ENCODE measurements around the gene PNMA8A. TPM values are rescaled to one million over a fixed set of nuclear protein-coding genes. Genes with fewer than 3 reads are reported as not detected.

Gene PNMA8A
- total RNA-seq, 1 experiment from 2014 or later, result not detected

DNA sequence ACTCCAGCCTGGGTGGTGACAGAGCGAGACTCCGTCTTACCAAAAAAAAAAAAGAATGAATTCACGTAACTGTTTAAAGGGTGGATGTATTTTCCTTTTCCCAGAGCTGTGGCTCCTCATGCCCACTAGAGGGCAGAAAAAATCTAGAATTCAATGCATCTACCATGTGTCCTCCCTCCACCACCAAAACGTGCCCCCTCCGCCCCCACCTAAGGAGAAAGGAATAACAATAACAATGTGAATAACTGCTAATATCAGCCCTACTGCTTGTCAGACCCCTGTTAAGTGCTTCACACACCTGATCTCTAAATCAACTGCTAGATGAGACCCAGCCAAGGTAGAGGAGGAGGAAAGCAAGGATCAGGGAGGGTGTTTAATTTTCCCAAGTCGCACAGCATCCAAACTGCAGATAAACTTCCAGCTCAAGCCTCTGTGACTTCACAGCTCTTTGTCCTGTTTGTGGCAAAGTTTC, 44.6 kb upstream of the PNMA8A start:
- H3K27ac ChIP-seq (ENCODE audit: low read depth, low read length), result no peak overlapping the region
- no peaks in the 10 kb centered on the region for H3K9me2 ChIP-seq (ENCODE audit: insufficient read depth)
- TF ChIP-seq EGR1 (IDR thresholded peaks at IDR 0.05; ENCODE audit: low read depth) (peak; percentile 42; the same call in 1 of the 2 replicates), JUND (IDR thresholded peaks at IDR 0.05) (no peak), ZFX (IDR thresholded peaks at IDR 0.05) (no peak), SIN3A (IDR thresholded peaks at IDR 0.05; ENCODE audit: low read depth) (no peak), RAD21 (IDR thresholded peaks at IDR 0.05; ENCODE audit: low read depth) (peak; percentile 65), EZH2 (IDR thresholded peaks at IDR 0.05) (no peak), FOSL1 (IDR thresholded peaks at IDR 0.05; ENCODE audit: low read depth) (no peak), EZH2phosphoT487 (IDR thresholded peaks at IDR 0.05; ENCODE audit: borderline replicate concordance) (no peak), YY1 (IDR thresholded peaks at IDR 0.05; ENCODE audit: extremely low read depth, insufficient replicate concordance, low read depth, low read length) (no peak), SRF (IDR thresholded peaks at IDR 0.05; ENCODE audit: low read depth) (no peak), ZNF274 (IDR thresholded peaks at IDR 0.05; ENCODE audit: low read depth, low read length) (no peak), CBX3 (IDR thresholded peaks at IDR 0.05; ENCODE audit: low read depth) (peak; percentile 40; the same call in 1 of the 2 replicates), TCF7L2 (IDR thresholded peaks at IDR 0.05; ENCODE audit: borderline replicate concordance, extremely low read depth, insufficient read depth, insufficient read length) (no peak)
- TF ChIP-seq, protein P1, sequence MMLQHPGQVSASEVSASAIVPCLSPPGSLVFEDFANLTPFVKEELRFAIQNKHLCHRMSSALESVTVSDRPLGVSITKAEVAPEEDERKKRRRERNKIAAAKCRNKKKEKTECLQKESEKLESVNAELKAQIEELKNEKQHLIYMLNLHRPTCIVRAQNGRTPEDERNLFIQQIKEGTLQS (IDR thresholded peaks at IDR 0.05), result no peak
- TF ChIP-seq, protein P2, sequence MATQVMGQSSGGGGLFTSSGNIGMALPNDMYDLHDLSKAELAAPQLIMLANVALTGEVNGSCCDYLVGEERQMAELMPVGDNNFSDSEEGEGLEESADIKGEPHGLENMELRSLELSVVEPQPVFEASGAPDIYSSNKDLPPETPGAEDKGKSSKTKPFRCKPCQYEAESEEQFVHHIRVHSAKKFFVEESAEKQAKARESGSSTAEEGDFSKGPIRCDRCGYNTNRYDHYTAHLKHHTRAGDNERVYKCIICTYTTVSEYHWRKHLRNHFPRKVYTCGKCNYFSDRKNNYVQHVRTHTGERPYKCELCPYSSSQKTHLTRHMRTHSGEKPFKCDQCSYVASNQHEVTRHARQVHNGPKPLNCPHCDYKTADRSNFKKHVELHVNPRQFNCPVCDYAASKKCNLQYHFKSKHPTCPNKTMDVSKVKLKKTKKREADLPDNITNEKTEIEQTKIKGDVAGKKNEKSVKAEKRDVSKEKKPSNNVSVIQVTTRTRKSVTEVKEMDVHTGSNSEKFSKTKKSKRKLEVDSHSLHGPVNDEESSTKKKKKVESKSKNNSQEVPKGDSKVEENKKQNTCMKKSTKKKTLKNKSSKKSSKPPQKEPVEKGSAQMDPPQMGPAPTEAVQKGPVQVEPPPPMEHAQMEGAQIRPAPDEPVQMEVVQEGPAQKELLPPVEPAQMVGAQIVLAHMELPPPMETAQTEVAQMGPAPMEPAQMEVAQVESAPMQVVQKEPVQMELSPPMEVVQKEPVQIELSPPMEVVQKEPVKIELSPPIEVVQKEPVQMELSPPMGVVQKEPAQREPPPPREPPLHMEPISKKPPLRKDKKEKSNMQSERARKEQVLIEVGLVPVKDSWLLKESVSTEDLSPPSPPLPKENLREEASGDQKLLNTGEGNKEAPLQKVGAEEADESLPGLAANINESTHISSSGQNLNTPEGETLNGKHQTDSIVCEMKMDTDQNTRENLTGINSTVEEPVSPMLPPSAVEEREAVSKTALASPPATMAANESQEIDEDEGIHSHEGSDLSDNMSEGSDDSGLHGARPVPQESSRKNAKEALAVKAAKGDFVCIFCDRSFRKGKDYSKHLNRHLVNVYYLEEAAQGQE (IDR thresholded peaks at IDR 0.05; ENCODE audit: low read depth), result no peak
- TF ChIP-seq, protein P3, sequence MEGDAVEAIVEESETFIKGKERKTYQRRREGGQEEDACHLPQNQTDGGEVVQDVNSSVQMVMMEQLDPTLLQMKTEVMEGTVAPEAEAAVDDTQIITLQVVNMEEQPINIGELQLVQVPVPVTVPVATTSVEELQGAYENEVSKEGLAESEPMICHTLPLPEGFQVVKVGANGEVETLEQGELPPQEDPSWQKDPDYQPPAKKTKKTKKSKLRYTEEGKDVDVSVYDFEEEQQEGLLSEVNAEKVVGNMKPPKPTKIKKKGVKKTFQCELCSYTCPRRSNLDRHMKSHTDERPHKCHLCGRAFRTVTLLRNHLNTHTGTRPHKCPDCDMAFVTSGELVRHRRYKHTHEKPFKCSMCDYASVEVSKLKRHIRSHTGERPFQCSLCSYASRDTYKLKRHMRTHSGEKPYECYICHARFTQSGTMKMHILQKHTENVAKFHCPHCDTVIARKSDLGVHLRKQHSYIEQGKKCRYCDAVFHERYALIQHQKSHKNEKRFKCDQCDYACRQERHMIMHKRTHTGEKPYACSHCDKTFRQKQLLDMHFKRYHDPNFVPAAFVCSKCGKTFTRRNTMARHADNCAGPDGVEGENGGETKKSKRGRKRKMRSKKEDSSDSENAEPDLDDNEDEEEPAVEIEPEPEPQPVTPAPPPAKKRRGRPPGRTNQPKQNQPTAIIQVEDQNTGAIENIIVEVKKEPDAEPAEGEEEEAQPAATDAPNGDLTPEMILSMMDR (IDR thresholded peaks at IDR 0.05 in 2 of 3, conservative IDR thresholded peaks at IDR 0.05 in 1 of 3; ENCODE audit: borderline replicate concordance in 1 of 3, insufficient read depth in 1 of 3, low read depth in 2 of 3, low read length in 2 of 3), result peak; percentile 73 to 78 (median 77); a peak in 5 of 6 replicates
- TF ChIP-seq, protein P4, sequence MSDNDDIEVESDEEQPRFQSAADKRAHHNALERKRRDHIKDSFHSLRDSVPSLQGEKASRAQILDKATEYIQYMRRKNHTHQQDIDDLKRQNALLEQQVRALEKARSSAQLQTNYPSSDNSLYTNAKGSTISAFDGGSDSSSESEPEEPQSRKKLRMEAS (IDR thresholded peaks at IDR 0.05), result peak; percentile 53; the same call in 1 of the 2 replicates
- H4K20me1 ChIP-seq (ENCODE audit: insufficient read depth), result no peaks in the 10 kb centered on the region
- no peak overlapping the region for H3K4me3 ChIP-seq (replicated peaks in 1 of 2; ENCODE audit: low read depth in 1 of 2, low read length in 2 of 2)
- DNase-seq (ENCODE audit: low read depth, low spot score) (no peak), ATAC-seq (peak; percentile 74)
- no peak overlapping the region for H3K9ac ChIP-seq (ENCODE audit: low read length)
- H3K9me3 ChIP-seq (ENCODE audit: control insufficient read depth in 1 of 2, insufficient read depth in 1 of 2, low read depth in 1 of 2, low read length in 2 of 2), result no peaks in the 10 kb centered on the region
- POLR2A ChIA-PET, result no interaction called here
- peaks cover 0 to 10% of the 10 kb centered on the region in 2 experiments; a peak in 2 of 4 replicates for H3K4me1 ChIP-seq (ENCODE audit: control insufficient read depth in 1 of 2, insufficient read depth in 2 of 2, low read length in 2 of 2)
- BruUV-seq (replicated peaks), result no TSS peak
- H2AFZ ChIP-seq (ENCODE audit: low read depth, low read length, poor library complexity, severe bottlenecking), result peak overlapping the region; percentile 69
- H3K79me2 ChIP-seq (ENCODE audit: insufficient read depth, low read length), result no peaks in the 10 kb centered on the region
- peak overlapping the region; percentile 34 for H3K4me2 ChIP-seq (ENCODE audit: low read length)
- RAD21 ChIA-PET (ENCODE audit: low non-redundant PET in 1 of 2, low total read pairs in 2 of 2, uncharacterized antibody in 2 of 2, unreplicated experiment in 2 of 2), result interaction anchor here in 1 of 2 experiments (0.6 to 1.0 kb wide), 2 partner anchors 121 to 710 kb away, joined by 5 read pairs; no protein-coding TSS in a partner anchor
- intact Hi-C loops (cut with micrococcal nuclease), result loop anchor here (10.0 kb wide), 1 partner anchor 431 kb away; no protein-coding TSS in a partner anchor
- H3K27me3 ChIP-seq (ENCODE audit: insufficient read depth, low read length), result no peaks in the 10 kb centered on the region
- no peaks in the 10 kb centered on the region for H3K36me3 ChIP-seq (ENCODE audit: control insufficient read depth in 1 of 2, insufficient read depth in 2 of 2, low read length in 2 of 2)
- CTCF ChIA-PET, result interaction anchor here (0.9 to 1.8 kb wide), 9 partner anchors 8 to 236 kb away, joined by 3 to 9 read pairs (median 4); partner anchors contain the start of gene DACT3
